HCT116 (cell line): ENCODE measurements around the gene ICAM1. TPM values are rescaled to one million over a fixed set of nuclear protein-coding genes. Genes with fewer than 3 reads are reported as not detected.

Experiments
- ATAC-seq: fragments of 200-7000 bp; cut with Tn5 transposase; 2 replicates; pipeline ENCODE4 v1.9.1; 2020; ENCODE audit warnings: mild to moderate bottlenecking, moderate library complexity
- BruUV-seq: library from RNA; stranded (reverse); fragments of 400-500 nt; replicated peaks from 2 replicates; lab custom pipeline; 2021; lab: Mats Ljungman, UMichigan
- CTCF ChIA-PET: fragments of 300-600 bp; sonication (Branson Sonifier 250); formaldehyde crosslinking; loops from one replicate; lab custom pipeline; 2021; ENCODE audit warnings: antibody characterized with exemption; lab: Charles Lee
- POLR2A ChIA-PET: fragments of 300-600, 350-600 bp; sonication (Branson Sonifier 250); formaldehyde crosslinking; loops from one replicate; lab custom pipeline; 2021; ENCODE audit warnings: antibody characterized with exemption; lab: Charles Lee
- RAD21 ChIA-PET, 2 experiments: fragments of 300-600 bp; sonication (Branson Sonifier 250); formaldehyde crosslinking; loops; one replicate each; lab custom pipeline; 2023; ENCODE audit warnings: low total read pairs in 2 of 2; ENCODE audit not compliant: uncharacterized antibody in 2 of 2, unreplicated experiment in 2 of 2, low non-redundant PET in 1 of 2; lab: Charles Lee
- DNase-seq: peaks from one replicate; pipeline ENCODE4 v3.0.0-alpha.2; 2010; ENCODE audit warnings: low read depth, low spot score
- H2AFZ ChIP-seq: fragments of 200-600 bp; shearing (Covaris generic), sonication (generic); 2 replicates; pipeline ENCODE4 v1.6.1; 2017; ENCODE audit warnings: low read depth, mixed run types, mixed read lengths, antibody characterized with exemption, low read length; ENCODE audit not compliant: poor library complexity, severe bottlenecking
- H3K27ac ChIP-seq: 2 replicates; pipeline ENCODE4 v1.5.1; 2012; ENCODE audit warnings: low read depth, low read length
- H3K27me3 ChIP-seq: fragments of 200-600 bp; sonication (generic); 2 replicates; pipeline ENCODE4 v1.6.1; 2016; ENCODE audit warnings: mixed run types, low read length, mixed read lengths; ENCODE audit not compliant: insufficient read depth
- H3K36me3 ChIP-seq, 2 experiments: fragments of 200-500 bp in 1 of 2; fragments of 200-600 bp in 1 of 2; sonication (Bioruptor generic) in 1 of 2; sonication (generic) in 1 of 2; 2 replicates each; pipeline versions ENCODE4 v1.5.1 to v1.6.1; 2014 to 2016; ENCODE audit warnings: low read length in 2 of 2, inconsistent platforms in 1 of 2, mixed read lengths in 1 of 2, mixed run types in 1 of 2; ENCODE audit not compliant: insufficient read depth in 2 of 2, control insufficient read depth in 1 of 2
- H3K4me1 ChIP-seq, 2 experiments: fragments of 200-600 bp in 1 of 2; sonication (generic) in 1 of 2; 2 replicates each; pipeline versions ENCODE4 v1.5.1 to v1.6.1; 2012 to 2017; ENCODE audit warnings: low read length in 2 of 2, inconsistent platforms in 1 of 2, mild to moderate bottlenecking in 1 of 2, mixed read lengths in 1 of 2, mixed run types in 1 of 2, moderate library complexity in 1 of 2; ENCODE audit not compliant: insufficient read depth in 2 of 2, control insufficient read depth in 1 of 2
- H3K4me2 ChIP-seq: fragments of 200-600 bp; sonication (generic); 2 replicates; pipeline ENCODE4 v1.6.1; 2017; ENCODE audit warnings: mixed run types, low read length, mixed read lengths
- H3K4me3 ChIP-seq, 2 experiments: fragments of 200-600 bp in 1 of 2; sonication (generic) in 1 of 2; replicated peaks in 1 of 2; 2 replicates each; pipeline ENCODE4 v1.5.1; 2011 to 2016; ENCODE audit warnings: low read length in 2 of 2, control low read depth in 1 of 2, low read depth in 1 of 2, mild to moderate bottlenecking in 1 of 2, mixed read lengths in 1 of 2, mixed run types in 1 of 2
- H3K79me2 ChIP-seq: fragments of 200-600 bp; sonication (generic); 2 replicates; pipeline ENCODE4 v1.6.1; 2017; ENCODE audit warnings: mild to moderate bottlenecking, mixed run types, low read length, moderate library complexity, mixed read lengths; ENCODE audit not compliant: insufficient read depth
- H3K9ac ChIP-seq: fragments of 200-600 bp; sonication (generic); 2 replicates; pipeline ENCODE4 v1.6.1; 2016; ENCODE audit warnings: low read length, mixed read lengths
- H3K9me2 ChIP-seq: fragments of 200-600 bp; sonication (generic), shearing (Covaris generic); 2 replicates; pipeline ENCODE4 v1.6.1; 2017; ENCODE audit warnings: mixed run types, mild to moderate bottlenecking, moderate library complexity; ENCODE audit not compliant: insufficient read depth
- H3K9me3 ChIP-seq, 2 experiments: fragments of 200-500 bp in 1 of 2; fragments of 200-600 bp in 1 of 2; sonication (Bioruptor generic) in 1 of 2; sonication (generic) in 1 of 2; 2 replicates each; pipeline ENCODE4 v1.6.1; 2014 to 2017; ENCODE audit warnings: low read length in 2 of 2, mixed read lengths in 2 of 2, inconsistent platforms in 1 of 2, low read depth in 1 of 2, mild to moderate bottlenecking in 1 of 2, mixed run types in 1 of 2, moderate library complexity in 1 of 2; ENCODE audit not compliant: control insufficient read depth in 1 of 2, insufficient read depth in 1 of 2
- H4K20me1 ChIP-seq: fragments of 200-600 bp; sonication (generic), shearing (Covaris generic); 2 replicates; pipeline ENCODE4 v1.6.1; 2017; ENCODE audit warnings: mixed run types, mild to moderate bottlenecking, moderate library complexity; ENCODE audit not compliant: insufficient read depth
- ATF3 ChIP-seq: IDR thresholded peaks from 2 replicates; pipeline ENCODE4 v1.6.1; 2012
- CEBPB ChIP-seq: IDR thresholded peaks from 2 replicates; pipeline ENCODE4 v1.6.1; 2012; ENCODE audit warnings: low read depth
- EZH2 ChIP-seq: fragments of 200-600 bp; sonication (generic); IDR thresholded peaks from 2 replicates; pipeline ENCODE4 v1.6.1; 2017; ENCODE audit warnings: antibody characterized with exemption, mixed run types
- EZH2phosphoT487 ChIP-seq: fragments of 200-600 bp; IDR thresholded peaks from 2 replicates; pipeline ENCODE4 v1.6.1; 2018; ENCODE audit warnings: antibody characterized with exemption, borderline replicate concordance
- FOSL1 ChIP-seq: IDR thresholded peaks from 2 replicates; pipeline ENCODE4 v1.6.1; 2012; ENCODE audit warnings: low read depth
- MAX ChIP-seq: IDR thresholded peaks from 2 replicates; pipeline ENCODE4 v1.6.1; 2012
- POLR2A ChIP-seq: IDR thresholded peaks from 2 replicates; pipeline ENCODE4 v1.7.0; 2011; ENCODE audit warnings: borderline replicate concordance; ENCODE audit not compliant: insufficient read depth, insufficient read length; ENCODE audit errors: extremely low read depth
- POLR2AphosphoS5 ChIP-seq: IDR thresholded peaks from 2 replicates; pipeline ENCODE4 v1.6.1; 2011; ENCODE audit warnings: mild to moderate bottlenecking, low read depth, low read length, moderate library complexity
- SIN3A ChIP-seq: IDR thresholded peaks from 2 replicates; pipeline ENCODE4 v1.6.1; 2012; ENCODE audit warnings: low read depth
- SRF ChIP-seq: IDR thresholded peaks from 2 replicates; pipeline ENCODE4 v1.6.1; 2012; ENCODE audit warnings: low read depth
- TCF7L2 ChIP-seq: IDR thresholded peaks from 2 replicates; pipeline ENCODE4 v1.7.0; 2011; ENCODE audit warnings: borderline replicate concordance, inconsistent platforms; ENCODE audit not compliant: insufficient read depth, insufficient read length; ENCODE audit errors: extremely low read depth
- YY1 ChIP-seq: IDR thresholded peaks from 2 replicates; pipeline ENCODE4 v1.6.1; 2011; ENCODE audit warnings: low read length, low read depth, moderate library complexity, mild to moderate bottlenecking; ENCODE audit not compliant: insufficient replicate concordance; ENCODE audit errors: extremely low read depth
- ZFX ChIP-seq: fragments of 450-650 bp; IDR thresholded peaks from 2 replicates; pipeline ENCODE4 v1.6.1; 2017
- intact Hi-C: fragments of 100-400 bp; cut with micrococcal nuclease; formaldehyde crosslinking; loops from 2 replicates; pipeline ENCODE4 v1.10.0; 2022
- total RNA-seq: library from RNA; stranded (reverse); gene quantifications from one replicate; pipeline ENCODE4 v1.2.1, GENCODE V29; 2021; ENCODE audit not compliant: unreplicated experiment

Gene ICAM1
- total RNA-seq, 1 experiment from 2014 or later = 5.0 TPM

- no TSS peak for BruUV-seq
Observed at GRCh38 chr19:10321874-10322835, 51.2 kb downstream of the ICAM1 start.

More at GRCh38 chr19:10321874-10322835, 51.2 kb downstream of the ICAM1 start:
- Histone ChIP-seq H3K4me3 (no peak overlapping the region), H3K9me3 (no peaks in the 10 kb centered on the region), H3K79me2 (no peaks in the 10 kb centered on the region; the same call in 1 of the 2 replicates), H2AFZ (no peak overlapping the region), H3K9me2 (no peaks in the 10 kb centered on the region), H3K27me3 (no peaks in the 10 kb centered on the region), H3K4me2 (no peak overlapping the region), H3K9ac (no peak overlapping the region), H3K4me1 (no peaks in the 10 kb centered on the region), H3K27ac (no peak overlapping the region), H4K20me1 (no peaks in the 10 kb centered on the region), H3K36me3 (peaks cover 23 to 30% of the 10 kb centered on the region in 2 experiments; a peak in 3 of 4 replicates)
- no peak for DNase-seq
- POLR2A ChIA-PET = no interaction called here
- ATAC-seq = no peak
- CTCF ChIA-PET = no interaction called here
- RAD21 ChIA-PET = no interaction called here
- intact Hi-C loops = no loop called here
- no peak for TF ChIP-seq FOSL1
- no peak for TF ChIP-seq SIN3A
- TF ChIP-seq ATF3 = no peak
- no peak for TF ChIP-seq YY1
- TF ChIP-seq POLR2A = no peak
- TF ChIP-seq EZH2phosphoT487 = no peak
- TF ChIP-seq CEBPB = no peak
- TF ChIP-seq EZH2 = no peak
- TF ChIP-seq ZFX = no peak
- TF ChIP-seq TCF7L2 = no peak
- TF ChIP-seq MAX = no peak
- TF ChIP-seq SRF = no peak
- no peak for TF ChIP-seq POLR2AphosphoS5
- TF ChIP-seq, all 23 proteins: peak for 0
